Astrocyte of the spinal cord (primary cell): ENCODE results near the gene RNASE11.

Source experiments
- DNase-seq: peaks from one replicate; pipeline ENCODE4 v3.0.0; 2011; ENCODE audit warnings: low read depth, low spot score
- H3K4me3 ChIP-seq: 2 replicates; pipeline ENCODE4 v1.5.1; 2011; ENCODE audit warnings: low read depth, mild to moderate bottlenecking, low read length, moderate library complexity
- CTCF ChIP-seq: IDR thresholded peaks from 2 replicates; pipeline ENCODE4 v1.5.1; 2012; ENCODE audit warnings: low read depth, mild to moderate bottlenecking, low read length, inconsistent platforms
- in situ Hi-C: cut with HindIII; loops from 2 replicates; pipeline ENCODE4 v1.10.0; 2017; ENCODE audit warnings: low sequenced_read_pairs

RNASE11 gene

GRCh38 chr14:20564501-20564997 is 23.3 kb downstream of the RNASE11 start:
- no peak for DNase-seq
- H3K4me3 ChIP-seq: no peak overlapping the region
- in situ Hi-C loops: no loop called here
- no peak for TF ChIP-seq CTCF

DNA sequence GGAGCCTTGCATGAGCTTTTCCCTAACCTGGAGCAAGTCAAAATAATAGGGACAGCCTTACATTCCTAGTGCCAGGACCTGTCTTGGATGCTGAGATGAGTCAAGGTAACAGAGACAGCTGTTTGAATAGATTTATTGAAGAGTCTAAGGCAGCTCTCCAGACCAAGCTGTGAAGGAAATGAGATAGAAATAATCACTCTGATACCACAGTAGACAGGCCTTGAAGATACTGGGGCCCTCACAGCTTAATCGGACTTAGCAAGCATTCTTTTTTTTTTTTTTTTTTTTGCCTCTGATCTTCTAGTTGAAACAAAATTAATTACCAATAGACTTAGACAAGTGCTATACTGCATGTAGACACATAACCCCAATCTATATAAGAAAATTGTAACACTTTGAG is 23.8 kb downstream of the RNASE11 start:
- no peak for DNase-seq
- H3K4me3 ChIP-seq: no peak overlapping the region
- TF ChIP-seq CTCF: no peak
- in situ Hi-C loops: no loop called here

DNA sequence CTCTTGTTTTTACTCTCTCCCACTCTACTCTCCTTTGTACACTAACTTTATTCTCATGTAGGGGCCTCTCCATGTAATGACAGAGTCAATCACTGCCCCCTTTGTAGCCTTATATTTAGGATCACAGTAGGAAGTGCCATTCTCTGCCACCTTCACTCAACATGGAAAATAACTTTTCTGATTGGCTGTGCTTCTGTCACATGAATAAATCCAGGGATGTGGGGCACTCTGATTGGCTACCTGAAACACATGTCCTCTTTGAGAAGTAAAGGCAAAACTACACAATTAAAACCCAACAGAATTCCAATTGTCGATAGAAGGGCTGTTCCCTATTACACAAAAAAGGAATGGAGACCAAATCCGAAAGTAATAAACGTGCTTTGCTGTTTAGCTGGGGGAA is 26.8 kb downstream of the RNASE11 start, which contains the start of gene RNASE9:
Gene RNASE9, minus strand, starts transcription at position 87 of the 400 bp plus-strand sequence.
- H3K4me3 ChIP-seq: no peak within 1 kb of the TSS
- no peak for DNase-seq
- in situ Hi-C loops: no loop called here
- TF ChIP-seq CTCF: no peak

DNA sequence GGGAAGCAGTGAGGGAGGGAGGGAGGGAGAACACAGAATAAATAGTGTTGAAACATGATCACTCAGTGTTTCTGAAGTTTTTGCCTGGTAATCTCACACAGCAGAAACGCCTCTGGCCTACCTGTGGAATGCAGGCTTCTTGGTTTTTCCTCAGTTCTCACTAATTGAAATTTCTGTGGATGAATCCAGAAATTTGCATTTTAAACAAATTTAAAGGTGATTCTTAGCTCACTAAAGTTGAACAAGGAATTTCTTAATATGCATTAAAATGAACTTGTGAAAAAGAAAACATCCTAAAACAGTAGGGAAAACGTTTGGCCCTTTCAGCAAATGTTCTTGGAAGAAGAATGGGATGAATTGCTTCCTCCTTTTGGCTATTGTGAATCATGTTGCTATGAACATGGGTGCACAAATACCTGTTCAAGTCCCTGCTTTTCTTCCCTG is 28.3 kb downstream of the RNASE11 start:
- in situ Hi-C loops: no loop called here
- H3K4me3 ChIP-seq: no peak overlapping the region
- no peak for DNase-seq
- TF ChIP-seq CTCF: no peak

DNA sequence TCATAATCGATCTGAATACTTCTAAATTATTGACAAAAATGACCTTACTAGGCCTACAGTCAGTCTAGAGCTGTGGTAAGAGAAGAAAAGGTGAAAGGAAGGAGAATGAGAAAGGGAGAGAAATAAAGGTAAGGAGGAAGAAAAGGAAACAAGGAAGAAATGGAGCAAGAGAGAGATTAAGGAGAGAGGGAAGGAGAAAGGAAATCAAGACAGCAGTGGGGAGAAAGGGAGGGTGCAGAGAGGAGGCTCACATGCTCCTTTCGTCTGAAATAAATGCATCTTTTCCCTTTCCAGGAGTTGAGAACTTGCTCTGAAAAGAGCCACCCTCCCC is 30.6 kb downstream of the RNASE11 start:
- in situ Hi-C loops: no loop called here

GRCh38 chr14:20556500-20557211 is 31.1 kb downstream of the RNASE11 start:
- H3K4me3 ChIP-seq: no peak overlapping the region
- no peak for DNase-seq
- in situ Hi-C loops: no loop called here
- no peak for TF ChIP-seq CTCF

More for the DNA sequence above, 30.6 kb downstream of the RNASE11 start:
- TF ChIP-seq CTCF: no peak
- DNase-seq: no peak
- no peak overlapping the region for H3K4me3 ChIP-seq
